ENCODE results near the gene AJAP1.

AJAP1 gene

DNA sequence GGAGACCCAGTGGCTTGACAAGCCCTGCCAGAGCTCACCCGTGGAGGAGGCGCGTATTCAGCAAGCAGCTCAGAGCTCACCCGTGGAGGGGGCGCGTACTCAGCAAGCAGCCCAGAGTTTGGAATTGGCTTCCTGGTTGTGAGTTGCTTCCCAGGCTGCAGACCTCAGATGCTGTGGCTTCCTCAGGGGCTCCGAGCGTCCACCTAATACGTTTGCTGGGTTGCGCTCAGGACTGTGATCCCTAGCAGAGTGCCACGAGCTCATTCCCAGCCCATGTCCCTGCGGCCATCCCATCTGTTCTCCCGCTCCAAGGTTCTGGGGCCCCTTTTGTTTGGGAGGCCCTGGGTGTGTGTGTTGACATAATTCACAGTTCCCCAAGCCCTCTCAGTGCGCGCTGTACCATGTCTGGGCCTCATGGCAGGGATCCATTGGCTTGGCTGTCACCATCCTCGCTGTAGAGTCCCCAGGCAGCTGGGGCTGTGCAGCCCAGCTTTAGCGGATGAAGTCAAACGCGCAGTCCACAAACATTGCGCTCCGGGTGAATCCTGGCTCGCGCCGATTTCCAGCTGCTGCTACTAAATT, 3.6 kb downstream of the AJAP1 start:
- H3K9ac ChIP-seq (ENCODE audit: insufficient read length, low read depth) = peak overlapping the region; percentile 28
- H3K36me3 ChIP-seq (ENCODE audit: insufficient read depth, insufficient read length, low read length) = no peaks in the 10 kb centered on the region
- no peak for TF ChIP-seq SUZ12 (IDR thresholded peaks at IDR 0.05; ENCODE audit: extremely low read depth, insufficient read depth, insufficient read length)
- no peak for TF ChIP-seq YY1 (IDR thresholded peaks at IDR 0.05; ENCODE audit: insufficient read depth, insufficient read length)
- TF ChIP-seq ZNF274 (IDR thresholded peaks at IDR 0.05; ENCODE audit: low read depth, low read length) = no peak
- peaks cover 22% of the 10 kb centered on the region for H3K4me1 ChIP-seq (ENCODE audit: insufficient read depth, insufficient read length)
- DNase-seq (ENCODE audit: low read depth, low spot score) = no peak
- H3K9me3 ChIP-seq (ENCODE audit: insufficient read depth, low read length) = no peaks in the 10 kb centered on the region
- peaks cover 37% of the 10 kb centered on the region for H3K27me3 ChIP-seq (ENCODE audit: insufficient read depth, insufficient read length)
- no peak overlapping the region for H3K4me3 ChIP-seq (ENCODE audit: insufficient read length, low read depth)

DNA sequence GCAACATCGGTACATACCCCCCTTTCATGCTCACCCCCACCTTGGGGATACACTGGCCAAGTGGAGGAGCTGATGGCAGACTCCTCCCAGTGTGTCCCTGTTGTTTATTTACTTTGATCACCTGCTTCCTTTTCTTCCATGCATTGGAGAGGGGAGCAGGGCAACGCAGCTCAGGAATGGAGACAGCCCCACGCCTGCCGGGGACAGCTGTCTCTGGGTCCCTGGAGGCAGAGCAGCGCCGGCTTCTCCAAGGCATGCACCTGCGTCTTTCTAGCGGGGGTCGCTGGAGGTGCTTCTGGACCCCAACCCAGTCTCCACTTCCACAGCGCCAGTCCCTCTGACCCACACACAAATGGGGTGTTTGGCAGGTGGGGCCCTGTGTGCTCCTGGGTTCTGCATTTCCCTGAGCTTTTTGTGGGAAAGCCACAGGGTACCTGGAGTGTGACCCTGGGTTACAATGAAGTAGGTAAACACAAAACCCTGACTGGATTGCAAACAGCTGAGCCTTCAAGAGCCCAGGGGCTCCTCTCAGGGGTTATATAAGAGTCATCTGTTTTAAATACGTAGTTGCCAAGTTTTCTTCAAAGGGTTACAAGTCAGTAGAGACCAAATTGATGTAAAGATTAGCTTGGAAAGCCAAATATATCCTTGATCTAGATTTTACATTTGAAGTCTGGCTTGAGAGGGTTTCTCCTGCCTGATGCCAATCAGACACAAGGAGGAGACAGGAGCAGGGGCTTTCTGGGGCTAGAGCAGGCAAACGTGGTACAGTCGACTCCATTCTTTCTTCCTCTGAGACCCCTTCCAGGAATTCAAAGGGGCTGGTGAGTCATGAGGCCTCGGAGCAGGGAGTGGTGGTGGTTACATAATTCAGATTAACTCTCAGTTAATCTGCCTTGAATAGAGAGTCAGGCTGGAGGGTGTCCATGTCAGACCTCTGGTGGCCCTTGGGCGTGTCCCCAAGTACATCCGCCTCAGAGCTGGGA, 4.5 kb downstream of the AJAP1 start:
- Histone ChIP-seq H3K9me3 (ENCODE audit: insufficient read depth, low read length) (no peaks in the 10 kb centered on the region), H3K4me1 (ENCODE audit: insufficient read depth, insufficient read length) (peaks cover 18% of the 10 kb centered on the region), H3K36me3 (ENCODE audit: insufficient read depth, insufficient read length, low read length) (no peaks in the 10 kb centered on the region), H3K27me3 (ENCODE audit: insufficient read depth, insufficient read length) (peaks cover 28% of the 10 kb centered on the region), H3K4me3 (ENCODE audit: insufficient read length, low read depth) (no peak overlapping the region), H3K9ac (ENCODE audit: insufficient read length, low read depth) (no peak overlapping the region)
- no peak for DNase-seq (ENCODE audit: low read depth, low spot score)
- TF ChIP-seq SUZ12 (IDR thresholded peaks at IDR 0.05; ENCODE audit: extremely low read depth, insufficient read depth, insufficient read length) = no peak
- TF ChIP-seq YY1 (IDR thresholded peaks at IDR 0.05; ENCODE audit: insufficient read depth, insufficient read length) = no peak
- TF ChIP-seq ZNF274 (IDR thresholded peaks at IDR 0.05; ENCODE audit: low read depth, low read length) = no peak

DNA sequence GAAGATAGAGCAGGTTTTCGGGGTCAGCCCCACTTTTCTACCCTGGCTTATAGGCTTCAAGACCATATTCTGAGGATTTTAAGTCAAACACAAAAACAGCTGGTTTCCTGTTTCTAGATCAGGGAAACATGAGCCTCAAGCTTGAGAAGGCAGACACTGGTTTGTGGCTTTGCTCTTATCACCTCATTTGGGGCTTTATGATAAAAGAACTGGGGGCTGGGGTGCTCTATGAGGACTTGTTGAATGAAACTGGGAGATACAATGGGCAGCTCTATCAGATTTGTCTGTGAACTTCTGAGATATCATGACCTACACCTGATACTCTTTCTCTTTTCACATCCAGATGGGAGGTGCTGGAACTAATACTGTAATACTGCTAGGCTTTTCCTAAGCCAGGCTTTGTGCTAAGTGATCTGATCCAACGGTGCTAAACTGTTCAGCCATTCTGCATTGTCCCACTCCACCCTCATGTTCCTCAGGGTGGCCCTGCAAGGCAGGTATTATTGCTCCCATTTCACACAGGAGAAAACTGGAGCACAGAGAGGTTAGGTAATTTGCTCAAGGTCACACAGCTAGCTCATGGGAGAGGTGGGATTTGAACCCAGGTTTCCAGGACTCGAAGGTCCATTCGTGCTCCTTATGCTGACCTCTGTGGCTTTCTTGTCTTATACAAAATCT, 6.6 kb downstream of the AJAP1 start:
- peaks cover 18% of the 10 kb centered on the region for H3K4me1 ChIP-seq (ENCODE audit: insufficient read depth, insufficient read length)
- no peak overlapping the region for H3K4me3 ChIP-seq (ENCODE audit: insufficient read length, low read depth)
- peaks cover 3% of the 10 kb centered on the region for H3K36me3 ChIP-seq (ENCODE audit: insufficient read depth, insufficient read length, low read length)
- no peak for DNase-seq (ENCODE audit: low read depth, low spot score)
- no peak overlapping the region for H3K9ac ChIP-seq (ENCODE audit: insufficient read length, low read depth)
- no peak for TF ChIP-seq ZNF274 (IDR thresholded peaks at IDR 0.05; ENCODE audit: low read depth, low read length)
- TF ChIP-seq YY1 (IDR thresholded peaks at IDR 0.05; ENCODE audit: insufficient read depth, insufficient read length) = no peak
- TF ChIP-seq SUZ12 (IDR thresholded peaks at IDR 0.05; ENCODE audit: extremely low read depth, insufficient read depth, insufficient read length) = no peak
- H3K9me3 ChIP-seq (ENCODE audit: insufficient read depth, low read length) = no peaks in the 10 kb centered on the region; the same call in 1 of the 2 replicates
- H3K27me3 ChIP-seq (ENCODE audit: insufficient read depth, insufficient read length) = peaks cover 17% of the 10 kb centered on the region

DNA sequence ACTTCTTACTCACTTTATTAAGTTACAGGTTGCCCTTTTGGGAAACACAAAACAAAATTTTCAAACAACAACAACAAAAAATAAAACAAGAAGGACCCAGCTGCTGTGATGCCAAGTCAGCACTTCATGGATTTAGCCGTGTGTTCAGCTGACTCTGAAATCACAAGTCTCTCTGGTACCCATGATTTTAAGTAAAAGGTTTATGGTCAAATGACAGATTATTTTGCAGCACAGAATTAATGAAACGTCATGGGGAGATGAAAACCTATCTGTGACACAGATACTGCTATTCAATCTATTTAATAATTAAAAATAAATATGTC, 7.1 kb downstream of the AJAP1 start:
- peaks cover 13% of the 10 kb centered on the region for H3K27me3 ChIP-seq (ENCODE audit: insufficient read depth, insufficient read length)
- peaks cover 3% of the 10 kb centered on the region for H3K36me3 ChIP-seq (ENCODE audit: insufficient read depth, insufficient read length, low read length)
- DNase-seq (ENCODE audit: low read depth, low spot score) = no peak
- TF ChIP-seq YY1 (IDR thresholded peaks at IDR 0.05; ENCODE audit: insufficient read depth, insufficient read length) = no peak
- no peak for TF ChIP-seq SUZ12 (IDR thresholded peaks at IDR 0.05; ENCODE audit: extremely low read depth, insufficient read depth, insufficient read length)
- TF ChIP-seq ZNF274 (IDR thresholded peaks at IDR 0.05; ENCODE audit: low read depth, low read length) = no peak
- no peaks in the 10 kb centered on the region; the same call in 1 of the 2 replicates for H3K9me3 ChIP-seq (ENCODE audit: insufficient read depth, low read length)
- no peak overlapping the region for H3K4me3 ChIP-seq (ENCODE audit: insufficient read length, low read depth)
- H3K9ac ChIP-seq (ENCODE audit: insufficient read length, low read depth) = no peak overlapping the region
- peaks cover 16% of the 10 kb centered on the region for H3K4me1 ChIP-seq (ENCODE audit: insufficient read depth, insufficient read length)

DNA sequence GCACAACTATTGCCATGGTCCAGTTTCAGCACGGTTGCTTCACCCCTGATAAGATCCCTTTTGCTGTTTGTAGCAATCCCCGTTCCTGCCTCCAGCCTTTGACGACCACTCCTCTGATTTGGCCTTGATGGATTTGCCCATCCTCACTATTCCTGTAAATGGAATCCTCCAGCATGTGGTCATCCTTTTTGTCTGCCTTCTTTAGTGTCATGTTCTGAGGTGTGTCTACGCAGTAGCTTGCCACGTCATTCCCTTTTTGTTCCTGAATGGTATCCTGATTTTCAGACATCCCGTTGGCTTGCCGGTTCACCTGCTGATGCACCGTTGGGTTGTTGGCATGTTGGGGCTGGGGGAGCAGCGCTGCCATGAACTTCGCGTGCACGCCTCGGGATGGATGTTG, 7.8 kb downstream of the AJAP1 start:
- Histone ChIP-seq H3K9me3 (ENCODE audit: insufficient read depth, low read length) (no peaks in the 10 kb centered on the region; the same call in 1 of the 2 replicates), H3K27me3 (ENCODE audit: insufficient read depth, insufficient read length) (peaks cover 8% of the 10 kb centered on the region), H3K4me1 (ENCODE audit: insufficient read depth, insufficient read length) (peaks cover 12% of the 10 kb centered on the region), H3K36me3 (ENCODE audit: insufficient read depth, insufficient read length, low read length) (peaks cover 3% of the 10 kb centered on the region), H3K9ac (ENCODE audit: insufficient read length, low read depth) (no peak overlapping the region), H3K4me3 (ENCODE audit: insufficient read length, low read depth) (no peak overlapping the region)
- TF ChIP-seq YY1 (IDR thresholded peaks at IDR 0.05; ENCODE audit: insufficient read depth, insufficient read length) (no peak), SUZ12 (IDR thresholded peaks at IDR 0.05; ENCODE audit: extremely low read depth, insufficient read depth, insufficient read length) (no peak), ZNF274 (IDR thresholded peaks at IDR 0.05; ENCODE audit: low read depth, low read length) (no peak)
- no peak for DNase-seq (ENCODE audit: low read depth, low spot score)

DNA sequence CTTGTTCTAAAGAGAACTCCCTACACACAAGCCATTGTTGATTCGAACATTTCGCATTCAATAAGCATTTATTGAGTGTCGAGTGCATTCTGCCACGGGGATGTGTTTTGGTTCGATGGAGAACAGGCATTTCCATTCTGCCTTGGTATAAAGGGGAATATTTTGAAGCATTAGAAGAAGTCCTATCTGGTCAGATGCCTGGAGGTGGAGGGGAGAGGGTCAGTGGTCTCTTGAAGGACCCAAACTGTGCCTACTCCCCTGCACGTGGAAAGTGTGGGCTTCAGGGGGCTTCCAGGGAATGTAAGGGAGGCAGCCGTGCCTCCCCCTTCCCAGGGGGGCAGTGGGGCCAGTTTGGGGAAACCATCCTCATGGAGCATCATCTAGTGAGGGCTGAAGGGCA, 8.3 kb downstream of the AJAP1 start:
- TF ChIP-seq YY1 (IDR thresholded peaks at IDR 0.05; ENCODE audit: insufficient read depth, insufficient read length) (no peak), SUZ12 (IDR thresholded peaks at IDR 0.05; ENCODE audit: extremely low read depth, insufficient read depth, insufficient read length) (no peak), ZNF274 (IDR thresholded peaks at IDR 0.05; ENCODE audit: low read depth, low read length) (no peak)

More for the DNA sequence above, 8.3 kb downstream of the AJAP1 start:
- no peaks in the 10 kb centered on the region; the same call in 1 of the 2 replicates for H3K9me3 ChIP-seq (ENCODE audit: insufficient read depth, low read length)
- no peak for DNase-seq (ENCODE audit: low read depth, low spot score)
- no peak overlapping the region for H3K9ac ChIP-seq (ENCODE audit: insufficient read length, low read depth)
- H3K36me3 ChIP-seq (ENCODE audit: insufficient read depth, insufficient read length, low read length) = peaks cover 3% of the 10 kb centered on the region
- no peak overlapping the region for H3K4me3 ChIP-seq (ENCODE audit: insufficient read length, low read depth)
- peaks cover 12% of the 10 kb centered on the region for H3K4me1 ChIP-seq (ENCODE audit: insufficient read depth, insufficient read length)
- peaks cover 8% of the 10 kb centered on the region for H3K27me3 ChIP-seq (ENCODE audit: insufficient read depth, insufficient read length)

Measured in NT2/D1 (cell line).